ENCODE results near the gene TTC9. TPM values are rescaled to one million over a fixed set of nuclear protein-coding genes. Genes with fewer than 3 reads are reported as not detected.

The TTC9 gene
- total RNA-seq, 1 experiment from 2014 or later: 0.30 TPM

DNA sequence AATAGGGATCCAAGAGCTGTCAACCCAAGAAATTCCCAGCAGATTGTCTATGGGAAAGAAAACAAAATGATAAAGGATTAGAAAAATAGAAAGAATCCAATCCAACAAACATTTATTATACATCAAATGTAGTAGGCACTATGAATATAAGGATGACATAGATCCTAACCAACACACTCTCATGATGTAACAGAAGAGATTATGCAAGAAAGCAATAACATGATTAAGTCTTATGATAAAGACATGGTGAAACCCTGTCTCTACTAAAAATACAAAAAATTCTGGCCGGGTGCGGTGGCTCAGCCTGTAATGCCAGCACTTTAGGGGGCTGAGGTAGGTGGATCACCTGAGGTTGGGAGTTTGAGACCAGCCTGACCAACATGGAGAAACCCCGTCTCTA lies 44.0 kb upstream of the TTC9 start:
- intact Hi-C loops (cut with micrococcal nuclease): no loop called here
- no peak for TF ChIP-seq CTCF (IDR thresholded peaks at IDR 0.05; ENCODE audit: unreplicated experiment)
- Mint-ChIP-seq H3K4me3 (ENCODE audit: unreplicated experiment) (peak overlapping the region; percentile 21), H3K36me3 (ENCODE audit: insufficient read depth, unreplicated experiment) (peaks cover 36% of the 10 kb centered on the region), H3K9me3 (ENCODE audit: unreplicated experiment) (no peaks in the 10 kb centered on the region), H3K27ac (ENCODE audit: low read depth, unreplicated experiment) (no peak overlapping the region), H3K27me3 (ENCODE audit: insufficient read depth, unreplicated experiment) (no peaks in the 10 kb centered on the region), H3K4me1 (ENCODE audit: insufficient read depth, unreplicated experiment) (peaks cover 13% of the 10 kb centered on the region)
- BruUV-seq (replicated peaks): no TSS peak
- no peak for DNase-seq (ENCODE audit: unreplicated experiment)
- ChIA-PET POLR2A (interaction anchor here (0.6 kb wide), 1 partner anchor 43 kb away, joined by 3 read pairs; no protein-coding TSS in a partner anchor), CTCF (interaction anchor here (0.6 to 1.6 kb wide), 2 partner anchors 10 to 464 kb away, joined by 3 to 4 read pairs; no protein-coding TSS in a partner anchor)

- TF ChIP-seq CTCF (IDR thresholded peaks at IDR 0.05; ENCODE audit: unreplicated experiment): no peak
- ChIA-PET CTCF (interaction anchor here (0.7 to 1.1 kb wide), 3 partner anchors 19 to 219 kb away, joined by 3 to 5 read pairs (median 4); no protein-coding TSS in a partner anchor), POLR2A (interaction anchor here (0.8 to 2.3 kb wide), 3 partner anchors 210 to 832 kb away, joined by 3 to 12 read pairs (median 6); partner anchors contain the start of genes MAP3K9 and SRSF5)
- peaks cover 20% of the 10 kb centered on the region for H3K36me3 Mint-ChIP-seq (ENCODE audit: insufficient read depth, unreplicated experiment)
- peak overlapping the region; percentile 98 for H3K4me3 Mint-ChIP-seq (ENCODE audit: unreplicated experiment)
- intact Hi-C loops (cut with micrococcal nuclease): no loop called here
- DNase-seq (ENCODE audit: unreplicated experiment): no peak
- no peak overlapping the region for H3K27ac Mint-ChIP-seq (ENCODE audit: low read depth, unreplicated experiment)
- peaks cover 11% of the 10 kb centered on the region for H3K27me3 Mint-ChIP-seq (ENCODE audit: insufficient read depth, unreplicated experiment)
- H3K4me1 Mint-ChIP-seq (ENCODE audit: insufficient read depth, unreplicated experiment): peaks cover 13% of the 10 kb centered on the region
- no peaks in the 10 kb centered on the region for H3K9me3 Mint-ChIP-seq (ENCODE audit: unreplicated experiment)
- BruUV-seq (replicated peaks): no TSS peak
Observed at GRCh38 chr14:70599345-70599744, 42.4 kb upstream of the TTC9 start.

DNA sequence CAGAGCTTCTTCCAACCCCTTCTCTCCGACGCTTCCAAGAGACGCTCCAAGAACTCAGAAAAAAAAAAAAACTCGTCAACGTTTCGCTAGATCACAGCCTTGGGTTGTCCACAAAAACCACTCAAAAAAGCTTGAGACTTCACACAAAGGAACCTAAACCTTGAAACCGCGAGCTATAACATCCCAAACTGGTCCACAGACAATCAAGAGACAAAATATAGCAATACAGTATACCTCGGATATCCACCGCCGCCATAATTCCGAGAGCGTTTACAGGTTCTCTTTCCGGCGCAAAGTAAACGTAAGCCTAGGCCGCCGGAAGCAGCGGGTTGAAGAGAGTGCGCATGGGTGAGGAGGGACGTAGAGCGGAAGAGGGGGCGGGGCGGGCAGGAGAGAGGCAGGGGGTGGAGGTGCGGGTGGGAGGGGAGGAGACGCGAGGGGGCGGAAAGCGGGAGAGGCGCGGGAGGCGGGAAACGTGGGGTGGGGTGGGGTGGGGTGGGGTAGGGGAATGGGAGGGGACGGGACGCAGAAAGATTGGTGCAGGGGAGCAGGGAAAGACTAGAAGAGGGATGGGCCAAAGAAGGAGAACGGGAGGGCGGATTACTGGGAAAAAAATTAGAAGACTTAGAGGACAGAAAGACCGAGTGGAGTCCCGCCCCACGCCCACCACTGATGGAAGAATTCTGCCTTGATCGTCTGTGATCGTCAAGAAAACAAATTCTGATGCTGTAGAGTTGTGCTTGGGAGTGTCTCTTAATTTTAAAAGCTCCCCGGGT lies 41.1 kb upstream of the TTC9 start, which contains the start of gene MED6:
Gene MED6, minus strand, starts transcription at position 274 of the 776 bp plus-strand sequence. Its CDS starts 18 bp downstream, at position 256.
- ChIA-PET POLR2A (interaction anchor here (0.5 to 2.3 kb wide), 11 partner anchors 11 to 308 kb away, joined by 3 to 12 read pairs (median 3); partner anchors contain the start of gene MAP3K9), CTCF (interaction anchor here (0.6 to 4.7 kb wide), 8 partner anchors 14 to 347 kb away, joined by 3 to 23 read pairs (median 4); no protein-coding TSS in a partner anchor)
- H3K27ac Mint-ChIP-seq (ENCODE audit: low read depth, unreplicated experiment): peak within 1 kb of the TSS; percentile 98
- intact Hi-C loops (cut with micrococcal nuclease): no loop called here
- peak within 1 kb of the TSS; percentile 98 for H3K4me3 Mint-ChIP-seq (ENCODE audit: unreplicated experiment)
- no peak for TF ChIP-seq CTCF (IDR thresholded peaks at IDR 0.05; ENCODE audit: unreplicated experiment)
- H3K36me3 Mint-ChIP-seq (ENCODE audit: insufficient read depth, unreplicated experiment): peaks cover 9% of the 10 kb centered on the region
- peaks cover 11% of the 10 kb centered on the region for H3K27me3 Mint-ChIP-seq (ENCODE audit: insufficient read depth, unreplicated experiment)
- peaks cover 13% of the 10 kb centered on the region for H3K4me1 Mint-ChIP-seq (ENCODE audit: insufficient read depth, unreplicated experiment)
- BruUV-seq (replicated peaks): no TSS peak
- H3K9me3 Mint-ChIP-seq (ENCODE audit: unreplicated experiment): no peaks in the 10 kb centered on the region
- DNase-seq (ENCODE audit: unreplicated experiment): peak; percentile 95

GRCh38 chr14:70601162-70601561 lies 40.6 kb upstream of the TTC9 start:
- intact Hi-C loops (cut with micrococcal nuclease): no loop called here
- DNase-seq (ENCODE audit: unreplicated experiment): no peak
- POLR2A ChIA-PET: interaction anchor here (0.6 to 2.3 kb wide), 7 partner anchors 14 to 225 kb away, joined by 3 to 12 read pairs (median 3); partner anchors contain the start of gene MAP3K9

More at GRCh38 chr14:70601162-70601561, 40.6 kb upstream of the TTC9 start:
- Mint-ChIP-seq H3K9me3 (ENCODE audit: unreplicated experiment) (no peaks in the 10 kb centered on the region), H3K4me3 (ENCODE audit: unreplicated experiment) (peak overlapping the region; percentile 98), H3K27ac (ENCODE audit: low read depth, unreplicated experiment) (peak overlapping the region; percentile 98), H3K36me3 (ENCODE audit: insufficient read depth, unreplicated experiment) (peaks cover 3% of the 10 kb centered on the region), H3K27me3 (ENCODE audit: insufficient read depth, unreplicated experiment) (peaks cover 16% of the 10 kb centered on the region), H3K4me1 (ENCODE audit: insufficient read depth, unreplicated experiment) (peaks cover 13% of the 10 kb centered on the region)
- CTCF ChIA-PET: interaction anchor here (0.6 to 4.7 kb wide), 4 partner anchors 108 to 299 kb away, joined by 3 to 23 read pairs (median 6); no protein-coding TSS in a partner anchor
- no peak for TF ChIP-seq CTCF (IDR thresholded peaks at IDR 0.05; ENCODE audit: unreplicated experiment)
- BruUV-seq (replicated peaks): TSS peak; percentile 79
